Stimulated activated CD4-positive, alpha-beta T cell treated with anti-CD3 and anti-CD28 coated beads, Interleukin-4, amount 100 ng/mL, for 48 hours (primary cell): Measurements from ENCODE around the gene HOXC13.

Experiments
- DNase-seq, 2 donors: peaks; one replicate each; pipeline ENCODE4 v3.0.0-alpha.2; 2020; ENCODE audit warnings: low read depth in 2 of 2

Gene HOXC13, protein sequence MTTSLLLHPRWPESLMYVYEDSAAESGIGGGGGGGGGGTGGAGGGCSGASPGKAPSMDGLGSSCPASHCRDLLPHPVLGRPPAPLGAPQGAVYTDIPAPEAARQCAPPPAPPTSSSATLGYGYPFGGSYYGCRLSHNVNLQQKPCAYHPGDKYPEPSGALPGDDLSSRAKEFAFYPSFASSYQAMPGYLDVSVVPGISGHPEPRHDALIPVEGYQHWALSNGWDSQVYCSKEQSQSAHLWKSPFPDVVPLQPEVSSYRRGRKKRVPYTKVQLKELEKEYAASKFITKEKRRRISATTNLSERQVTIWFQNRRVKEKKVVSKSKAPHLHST

DNA sequence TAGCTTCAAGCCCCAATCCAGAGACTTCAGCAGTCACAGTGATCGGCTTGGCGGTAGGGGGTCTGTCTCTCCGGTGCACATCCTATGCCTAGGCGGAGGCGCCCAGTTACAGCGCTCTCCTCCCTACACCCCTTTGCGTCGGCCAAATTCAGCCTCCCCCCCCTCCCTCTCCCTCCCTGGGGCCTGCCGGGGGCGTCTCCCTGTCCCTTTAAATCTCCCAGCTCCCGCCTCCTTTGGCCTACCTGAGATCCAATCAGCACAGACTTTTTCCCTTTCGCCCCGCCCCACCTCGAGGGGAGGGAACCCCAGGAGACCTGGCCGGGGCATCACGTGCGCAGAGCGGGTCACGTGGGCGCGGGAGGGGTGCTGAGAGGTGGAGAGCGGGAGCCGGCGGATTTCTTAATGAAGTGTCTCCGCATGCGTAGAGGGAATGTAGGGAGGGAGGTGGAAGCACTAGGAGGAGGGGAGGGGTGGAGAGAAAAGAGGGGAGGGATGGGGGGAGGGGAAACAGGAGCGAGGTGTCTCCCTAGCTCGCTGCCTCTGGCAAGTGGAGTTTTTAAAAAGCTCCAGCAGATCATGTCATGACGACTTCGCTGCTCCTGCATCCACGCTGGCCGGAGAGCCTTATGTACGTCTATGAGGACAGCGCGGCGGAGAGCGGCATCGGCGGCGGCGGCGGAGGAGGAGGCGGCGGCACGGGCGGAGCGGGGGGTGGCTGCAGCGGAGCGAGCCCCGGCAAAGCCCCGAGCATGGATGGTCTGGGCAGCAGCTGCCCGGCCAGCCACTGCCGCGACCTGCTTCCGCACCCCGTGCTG, at the start of gene HOXC13:
HOXC13 (plus strand) TSS at position 506 of the 815 bp plus-strand sequence; CDS start at position 582, 76 bp downstream.
- peak; percentile 21 to 53 for DNase-seq

DNA sequence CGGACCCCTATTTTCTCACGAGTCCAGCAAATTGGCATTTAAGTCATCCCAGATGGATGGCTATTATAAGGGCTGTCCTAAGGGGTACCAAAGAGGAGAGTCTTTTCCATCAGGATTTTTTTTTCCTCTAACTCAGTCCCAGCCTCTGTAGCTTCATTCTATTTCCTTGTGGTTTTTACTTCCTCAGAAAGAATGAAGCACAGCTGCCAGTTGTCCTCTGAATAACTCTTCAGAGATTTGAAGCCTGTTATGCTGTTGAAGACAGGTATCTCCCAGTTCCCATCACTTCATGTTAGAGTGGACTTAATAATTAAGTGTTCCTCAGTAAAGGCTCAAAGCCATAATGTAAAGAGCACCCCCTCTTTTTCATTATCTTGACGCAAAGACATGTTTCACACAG, 48.5 kb upstream of the HOXC13 start:
- no peak for DNase-seq

DNA sequence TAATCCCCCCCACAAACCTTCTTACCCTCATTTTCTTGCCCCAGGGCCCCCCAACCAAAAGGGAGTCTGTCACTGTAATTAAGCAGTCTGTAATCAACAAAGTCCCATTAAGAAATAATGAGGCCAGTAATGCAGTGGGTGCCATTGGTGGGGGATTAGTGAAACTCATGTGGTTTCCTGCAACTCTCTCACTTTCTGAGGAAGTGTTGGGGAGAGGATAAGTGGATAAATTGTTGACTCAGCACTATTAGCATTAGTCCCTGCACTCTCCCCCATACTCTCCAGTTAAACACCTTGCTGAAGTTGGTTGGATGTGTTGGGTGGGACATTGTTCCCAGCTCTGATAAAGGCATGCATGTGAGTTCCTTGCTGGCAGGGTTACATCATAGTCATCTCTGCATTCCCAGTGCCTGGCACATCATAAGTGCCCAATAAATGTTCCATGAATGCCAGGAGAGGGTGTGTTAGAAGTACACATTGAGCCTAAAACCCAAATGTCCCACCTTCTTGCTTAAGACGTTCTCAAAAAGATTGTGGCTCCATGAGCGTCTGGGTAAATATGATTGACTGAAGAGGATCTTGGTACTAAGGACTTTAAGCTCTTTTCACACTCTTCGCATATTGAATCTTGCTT, 45.8 kb upstream of the HOXC13 start:
- DNase-seq = no peak

DNA sequence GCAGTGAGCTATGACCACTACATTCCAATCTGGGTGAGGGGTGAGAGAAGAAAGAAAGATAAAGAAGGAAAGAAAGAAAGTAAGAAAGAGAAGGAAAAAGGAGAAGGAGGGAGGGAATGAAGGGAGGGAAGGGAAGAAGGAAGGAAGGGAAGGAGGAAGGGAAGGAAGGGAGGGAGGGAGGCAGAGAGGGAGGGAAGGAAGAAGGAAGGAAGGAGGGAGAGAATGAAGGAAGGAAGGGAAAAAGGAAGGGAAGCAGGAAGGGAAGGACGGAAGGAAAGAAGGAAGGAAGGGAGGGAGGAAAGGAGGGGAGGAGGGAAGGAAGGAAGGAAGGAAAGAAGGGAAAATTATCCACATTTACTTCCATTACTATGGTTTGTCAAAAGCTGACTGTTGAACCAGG, 39.4 kb upstream of the HOXC13 start:
- no peak for DNase-seq

DNA sequence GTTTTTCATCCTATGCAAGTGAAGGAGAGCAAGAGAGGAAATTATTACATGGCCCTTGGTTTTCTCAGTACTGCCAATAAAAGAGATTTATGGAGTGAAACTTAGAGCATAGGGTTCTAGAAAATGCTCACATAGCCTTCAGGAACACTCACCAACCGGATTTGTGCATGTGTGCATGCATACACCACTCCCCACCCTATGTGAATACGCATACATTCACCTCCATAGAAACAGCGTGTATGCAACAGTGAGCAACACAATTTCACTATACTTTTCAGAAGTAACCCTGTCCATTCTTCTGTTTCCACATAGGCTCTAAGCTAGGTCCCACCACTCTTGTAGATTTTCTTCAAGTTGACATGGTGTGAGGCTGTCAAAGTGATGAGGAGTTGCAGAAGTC, 31.5 kb upstream of the HOXC13 start:
- no peak for DNase-seq

DNA sequence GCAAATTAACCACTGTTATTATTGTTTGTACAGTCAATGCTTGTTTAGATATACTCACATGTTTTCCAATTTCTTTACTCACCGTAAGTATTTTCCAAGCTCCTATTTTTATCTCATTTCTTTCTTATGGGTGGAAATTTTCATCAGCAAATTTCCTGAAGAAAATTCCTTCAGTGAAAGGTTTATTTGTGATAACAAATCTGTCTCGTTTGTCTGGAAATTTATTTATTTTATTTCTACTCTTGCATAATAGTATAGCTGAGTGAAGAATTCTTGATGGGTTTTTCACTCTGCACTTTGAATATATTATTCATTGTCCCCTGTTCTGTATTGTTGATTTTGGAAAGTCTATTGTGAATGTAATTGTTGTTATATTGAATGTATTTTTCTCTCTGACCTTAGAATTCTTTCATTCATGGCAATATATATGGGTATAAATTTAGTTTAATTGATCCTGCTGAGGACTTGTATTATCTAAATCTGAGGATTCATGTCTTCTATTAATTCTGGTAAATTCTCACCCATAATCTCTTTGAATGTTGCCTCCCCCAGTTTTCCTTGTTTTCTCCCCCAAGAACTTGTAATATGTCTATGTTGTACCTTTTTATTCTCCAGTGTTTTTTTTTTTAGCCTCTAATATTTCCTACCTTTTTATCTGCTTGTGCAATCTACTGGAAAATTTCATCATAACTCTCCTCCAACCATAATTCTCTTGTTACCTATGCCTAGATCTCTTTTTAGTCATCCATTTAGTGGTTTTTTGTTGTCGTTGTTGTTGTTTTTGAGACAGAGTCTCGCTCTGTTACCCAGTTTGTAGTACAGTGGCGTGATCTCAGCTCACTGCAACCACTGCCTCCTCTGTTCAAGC, 21.6 kb upstream of the HOXC13 start:
- no peak for DNase-seq

DNA sequence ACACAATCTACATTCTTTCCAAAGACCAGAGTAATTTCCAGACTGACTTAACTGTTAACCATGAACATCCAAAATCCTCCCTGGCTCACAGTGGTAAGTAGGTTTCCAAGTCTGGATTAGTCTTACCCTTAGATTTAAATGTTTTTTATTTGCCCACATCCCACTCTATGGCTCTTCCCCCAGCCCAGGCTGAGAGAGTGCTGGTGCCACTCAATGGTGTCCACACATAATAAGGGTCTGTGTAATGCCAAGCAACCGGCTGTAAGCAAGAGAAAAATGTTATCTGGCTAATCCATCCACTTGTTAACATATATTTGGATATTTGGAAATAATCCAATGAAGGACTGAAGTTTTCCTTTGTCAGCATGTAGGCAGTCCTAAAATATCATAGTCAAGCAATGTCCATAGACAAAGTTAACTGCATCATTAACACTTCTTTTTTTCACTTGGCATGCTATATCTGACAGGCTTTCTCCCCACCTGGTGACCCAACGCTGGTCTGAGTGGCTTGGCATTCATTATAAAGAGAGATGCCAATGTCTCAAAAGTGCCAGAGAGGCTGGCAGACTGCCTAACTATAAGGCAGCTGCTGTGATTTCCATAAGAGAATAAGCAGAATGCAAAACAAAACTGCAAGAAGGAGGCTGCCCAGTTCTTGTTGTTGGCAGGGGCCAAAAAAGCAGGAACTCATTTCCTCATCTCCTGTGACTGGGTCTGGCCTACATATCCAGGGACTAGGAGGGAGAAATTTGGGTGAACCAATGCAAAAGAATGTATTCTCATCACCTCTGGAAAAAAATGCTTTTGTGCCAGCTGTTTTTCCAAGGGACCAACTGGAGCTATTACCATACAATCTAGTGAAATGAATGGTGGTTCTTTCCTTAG, 13.9 kb upstream of the HOXC13 start:
- DNase-seq = no peak

DNA sequence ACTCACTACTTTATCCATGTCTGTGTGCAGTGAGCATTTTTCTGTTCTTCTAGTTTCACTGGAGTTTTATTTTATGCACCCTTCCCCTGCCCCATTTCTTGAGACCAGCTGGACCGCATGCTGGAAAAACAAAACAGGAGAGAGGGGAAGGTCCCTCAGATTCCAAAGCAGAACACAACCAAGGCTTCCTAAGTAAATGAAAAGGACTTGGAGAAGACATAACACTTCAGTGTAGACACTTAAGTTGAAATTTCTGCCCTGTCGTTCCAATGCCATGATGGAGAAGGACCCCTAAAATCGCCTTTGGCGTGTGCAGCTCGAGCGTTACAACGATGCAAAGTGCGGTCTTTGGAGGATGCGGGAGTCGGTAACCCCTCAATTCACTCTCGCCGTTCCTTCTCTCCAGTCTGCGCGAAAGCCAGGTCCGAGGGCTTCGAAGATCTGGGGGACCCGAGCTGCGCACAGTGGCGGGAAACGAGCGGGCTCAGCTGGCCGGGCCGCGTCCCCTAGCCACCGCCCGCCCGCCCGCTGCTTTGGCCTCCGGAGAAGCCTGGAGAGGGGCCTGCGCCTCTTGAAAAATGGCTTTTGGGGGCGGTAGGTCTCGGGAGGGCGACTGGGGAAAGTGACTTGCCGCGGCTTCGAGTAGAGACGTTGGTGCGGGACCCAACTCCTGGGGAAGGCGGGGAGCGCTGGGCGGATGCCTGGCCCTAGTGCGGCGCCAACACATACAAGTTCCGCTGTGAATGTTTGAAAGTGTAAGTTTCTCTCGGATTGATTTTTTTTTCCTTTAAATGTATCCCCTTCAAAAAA, 11.2 kb upstream of the HOXC13 start:
- DNase-seq = no peak

DNA sequence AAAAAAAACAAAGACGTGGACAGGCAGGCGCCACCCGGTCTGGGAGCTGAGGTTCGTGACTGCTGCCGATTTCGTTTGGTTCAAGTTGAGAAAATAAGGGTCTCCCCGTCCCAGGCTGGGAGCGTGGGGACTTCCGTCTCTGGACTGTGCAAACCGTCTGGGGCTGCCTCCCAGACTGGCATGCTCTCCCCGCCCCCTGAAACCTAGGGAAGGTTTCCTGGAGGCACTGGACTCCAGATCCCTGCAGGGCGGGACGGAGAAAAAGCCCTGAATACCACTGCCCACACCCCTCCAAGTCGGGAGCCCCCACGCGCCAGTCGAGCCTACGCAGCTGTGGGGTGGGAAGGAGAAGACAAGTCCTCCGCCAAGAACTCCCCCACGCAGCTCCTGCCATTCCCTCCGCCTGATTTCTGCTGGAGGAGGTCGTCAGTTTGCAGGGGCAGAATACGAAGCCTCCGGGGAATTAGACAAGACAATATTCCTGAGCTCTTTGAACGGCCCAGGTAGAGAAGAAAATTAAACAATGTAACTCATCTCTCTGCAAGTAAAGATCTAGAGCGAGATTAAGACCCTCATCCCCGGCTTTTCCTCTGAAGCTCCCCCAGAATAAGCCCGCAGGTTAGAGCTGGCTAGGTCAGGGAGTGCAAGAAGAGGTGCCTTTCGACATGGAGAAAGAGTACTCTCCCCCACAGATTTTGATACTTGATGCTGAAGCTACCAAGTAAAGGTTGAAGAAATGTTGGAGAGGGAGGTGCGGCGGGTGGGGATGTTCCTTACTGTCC, 10.4 kb upstream of the HOXC13 start:
- DNase-seq = no peak

DNA sequence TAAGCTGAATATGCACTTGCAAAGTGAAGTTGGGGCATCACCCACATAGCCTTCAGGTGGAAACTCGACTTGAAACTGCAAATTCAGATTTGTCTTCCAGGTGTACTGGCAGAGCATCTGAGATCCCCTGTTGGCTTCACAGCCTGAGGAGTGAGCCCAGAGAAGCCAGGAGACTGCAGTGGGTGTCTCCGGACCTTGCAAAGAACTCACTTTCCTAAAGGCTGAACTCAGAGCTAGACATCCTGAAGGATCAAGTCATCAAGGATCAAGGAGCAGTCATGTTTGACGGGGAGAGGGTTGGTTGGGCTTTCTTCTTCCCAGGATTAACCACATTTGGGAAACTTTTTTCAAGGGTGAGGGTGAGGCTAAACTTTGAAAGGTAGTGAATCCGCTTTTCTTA, 9.1 kb upstream of the HOXC13 start:
- no peak for DNase-seq

DNA sequence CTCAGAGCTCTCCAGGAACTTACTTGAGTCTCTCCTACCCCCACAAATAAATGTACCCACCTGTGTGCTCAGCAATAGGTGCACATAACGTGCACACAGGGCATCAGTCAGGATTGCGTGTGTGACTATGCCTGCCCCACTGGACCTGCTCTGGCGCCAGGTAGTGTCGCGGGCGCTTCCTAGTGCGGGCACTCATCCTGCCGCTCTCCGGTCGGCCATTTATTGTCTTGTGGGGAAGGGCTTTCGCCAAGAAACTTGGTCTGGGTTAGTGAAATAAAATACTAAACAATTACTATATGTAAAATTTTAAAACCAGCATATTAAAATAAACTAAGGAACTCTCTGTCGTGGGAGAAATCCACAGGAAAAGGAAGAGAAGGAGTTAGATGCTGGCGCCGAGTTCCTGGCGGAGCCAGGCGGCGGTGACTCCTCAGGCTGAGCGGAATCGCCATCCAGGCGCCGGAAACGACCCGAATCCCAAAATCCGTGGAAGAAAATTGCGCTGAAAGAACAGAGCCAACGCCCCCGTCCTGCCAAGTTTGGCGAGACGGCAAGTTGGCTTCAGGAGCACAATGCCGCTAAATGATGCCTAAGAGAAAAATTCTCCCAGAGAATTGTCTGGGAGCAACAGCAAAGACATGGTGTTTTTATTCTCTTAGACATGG, 7.9 kb upstream of the HOXC13 start:
- DNase-seq = no peak

DNA sequence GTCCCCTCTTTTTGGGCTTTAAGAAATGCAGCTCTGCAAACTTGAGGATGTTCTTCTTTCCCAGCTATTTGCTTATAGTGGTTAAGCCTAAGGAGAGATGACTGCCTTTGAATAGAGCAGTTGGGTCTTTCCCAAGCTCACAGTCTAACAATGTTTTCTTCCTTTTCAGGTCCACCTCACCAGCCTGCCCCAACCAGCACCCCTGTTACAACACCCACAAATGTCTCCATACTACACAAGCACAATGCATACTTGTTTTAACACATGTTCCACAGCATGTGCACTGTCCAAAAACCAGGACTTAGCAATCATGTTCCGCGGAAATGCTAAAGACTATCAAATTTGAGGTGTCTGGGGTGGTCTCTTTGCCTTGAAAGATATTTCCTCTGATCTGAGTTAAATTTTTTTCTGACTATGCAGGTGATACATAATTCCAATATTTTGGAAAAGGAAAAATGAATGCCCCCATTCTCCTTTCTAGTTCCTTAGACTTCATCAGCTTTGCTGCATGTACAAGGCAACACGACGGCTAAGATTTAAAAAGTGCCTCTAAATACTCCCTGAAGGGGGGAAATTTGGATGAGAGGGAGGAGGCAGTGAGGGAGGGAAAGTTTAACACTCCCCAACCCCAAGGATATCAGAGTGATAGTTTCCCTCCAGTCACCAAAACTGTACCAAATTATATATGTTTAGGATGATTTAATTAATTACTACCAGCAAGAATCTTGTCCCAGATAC, 6.6 kb upstream of the HOXC13 start:
- DNase-seq = no peak

DNA sequence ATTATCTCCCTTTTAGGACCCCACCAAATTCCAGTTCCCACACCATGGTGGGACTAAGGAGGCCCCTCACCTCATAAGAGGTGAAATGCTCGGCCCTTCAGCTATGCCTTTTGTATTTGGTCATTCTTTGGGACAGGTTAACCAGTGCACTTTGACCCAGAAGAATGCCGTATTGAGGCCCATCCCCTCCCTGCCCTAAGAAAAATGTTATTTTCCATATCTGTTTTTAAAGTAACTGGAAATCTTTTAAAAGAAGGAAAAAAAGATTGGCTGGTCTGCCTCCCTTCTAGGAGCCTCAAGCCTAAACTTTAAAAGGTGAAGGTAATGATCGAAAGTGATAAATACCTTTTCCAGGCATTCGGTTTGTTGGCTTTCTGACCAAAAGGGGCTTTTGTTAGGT, 5.7 kb upstream of the HOXC13 start:
- DNase-seq = no peak

DNA sequence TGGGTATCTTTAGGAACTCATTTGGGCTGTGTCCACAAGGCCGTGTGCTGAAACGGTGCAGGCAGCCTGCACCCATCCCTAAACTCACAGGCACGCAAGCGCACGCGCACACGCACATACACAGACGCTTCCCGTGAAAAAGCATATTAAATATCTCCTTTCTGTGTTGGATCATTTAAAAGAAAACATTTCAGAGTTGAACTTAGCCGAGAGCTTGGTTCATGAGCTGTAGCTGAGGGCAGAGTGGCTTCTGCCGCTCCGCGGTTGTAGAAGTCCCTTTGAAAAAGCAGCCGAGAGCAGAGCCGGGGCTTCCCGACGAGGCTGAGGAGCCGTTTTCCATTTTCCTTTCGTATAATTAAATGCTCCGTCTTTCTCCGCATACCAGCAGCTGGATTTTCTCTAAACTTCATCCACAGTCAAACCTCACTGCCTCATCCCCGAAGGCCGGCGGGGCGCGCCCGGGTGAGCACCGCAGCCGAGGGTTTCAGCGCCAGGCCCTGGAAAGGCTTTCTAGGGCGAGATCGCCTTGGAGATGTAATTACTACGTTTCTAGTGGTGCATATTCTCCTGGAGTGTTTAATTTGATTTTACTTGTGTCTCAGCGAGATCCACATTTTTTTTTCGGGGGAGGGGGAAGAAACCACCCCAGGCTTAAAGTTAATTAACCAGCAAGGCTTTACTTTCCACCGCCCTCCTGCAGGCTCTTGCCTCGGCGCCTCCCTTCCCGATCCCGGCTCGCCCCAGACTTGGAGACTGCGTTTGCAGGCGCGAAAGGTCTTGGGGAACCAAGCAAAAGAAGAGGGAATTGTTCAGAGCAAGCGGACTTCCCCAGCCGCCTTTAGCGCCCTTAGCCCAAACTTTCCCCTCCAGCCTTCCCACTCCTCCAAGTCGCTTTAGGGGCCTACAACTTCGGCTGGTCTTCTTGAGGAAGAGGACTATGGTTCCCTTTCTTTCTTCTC, 3.0 kb upstream of the HOXC13 start:
- DNase-seq = no peak

DNA sequence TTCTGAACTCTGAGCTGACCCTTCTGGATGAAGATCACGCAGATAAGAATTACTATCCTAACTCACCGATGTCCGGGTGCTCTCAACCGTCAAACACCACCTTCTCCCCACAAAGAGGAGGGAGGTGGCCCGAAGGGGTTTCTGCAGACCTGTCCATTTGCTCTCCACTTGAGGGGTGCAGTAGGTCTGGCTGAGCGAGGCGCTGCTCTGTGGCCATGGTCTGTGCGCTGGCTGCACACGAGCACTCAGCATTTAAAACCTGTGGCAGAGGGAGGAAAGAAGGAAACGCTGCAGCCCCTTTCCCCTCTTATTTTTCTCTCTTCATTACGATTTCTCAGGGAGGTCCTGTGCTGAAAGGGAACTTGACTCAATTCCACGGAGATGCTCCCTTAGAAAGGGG, 1.5 kb upstream of the HOXC13 start:
- DNase-seq = no peak

DNA sequence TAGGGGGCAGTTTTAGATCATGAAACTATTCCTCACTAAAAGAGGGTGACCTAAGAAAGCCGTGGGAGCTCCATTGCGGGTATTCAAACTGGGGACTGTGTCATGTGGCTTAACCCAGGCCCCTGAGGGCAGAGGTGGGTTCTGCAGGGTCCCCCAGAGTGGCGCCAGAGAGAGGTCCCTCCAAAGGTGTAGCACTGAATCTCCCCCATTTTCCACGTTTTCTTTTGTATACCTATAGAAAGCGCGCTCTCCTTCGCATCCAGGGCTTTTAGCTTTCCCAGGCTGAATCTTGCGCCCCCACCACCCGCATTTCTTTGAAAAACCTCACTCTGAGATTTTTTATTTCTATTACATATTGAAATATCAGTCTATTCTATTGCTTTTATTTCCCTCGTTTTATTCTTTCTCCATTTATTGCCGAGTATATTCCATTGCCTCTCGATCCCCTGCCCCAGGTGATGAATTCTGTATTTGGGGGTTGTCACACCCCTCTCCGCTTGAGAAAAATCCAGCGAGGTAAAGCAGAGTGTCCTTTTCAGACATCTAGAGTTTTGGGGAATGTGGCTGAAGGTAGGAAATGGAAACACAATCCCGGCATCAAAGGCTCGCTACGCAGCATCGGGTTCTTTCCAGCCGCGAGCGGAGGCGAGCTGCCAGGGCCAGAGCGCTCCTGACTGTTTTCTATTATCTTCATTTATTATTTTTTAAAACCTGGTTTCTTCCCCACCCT, 870 bp upstream of the HOXC13 start:
- DNase-seq = no peak
